HG03457 (cell line): ENCODE results near the gene PRPF40A.

Experiments used
- ATAC-seq: cut with Tn5 transposase; IDR thresholded peaks from one replicate; pipeline ENCODE4 v1.9.1; 2021; ENCODE audit warnings: moderate number of reproducible peaks; ENCODE audit not compliant: unreplicated experiment

The PRPF40A gene

DNA sequence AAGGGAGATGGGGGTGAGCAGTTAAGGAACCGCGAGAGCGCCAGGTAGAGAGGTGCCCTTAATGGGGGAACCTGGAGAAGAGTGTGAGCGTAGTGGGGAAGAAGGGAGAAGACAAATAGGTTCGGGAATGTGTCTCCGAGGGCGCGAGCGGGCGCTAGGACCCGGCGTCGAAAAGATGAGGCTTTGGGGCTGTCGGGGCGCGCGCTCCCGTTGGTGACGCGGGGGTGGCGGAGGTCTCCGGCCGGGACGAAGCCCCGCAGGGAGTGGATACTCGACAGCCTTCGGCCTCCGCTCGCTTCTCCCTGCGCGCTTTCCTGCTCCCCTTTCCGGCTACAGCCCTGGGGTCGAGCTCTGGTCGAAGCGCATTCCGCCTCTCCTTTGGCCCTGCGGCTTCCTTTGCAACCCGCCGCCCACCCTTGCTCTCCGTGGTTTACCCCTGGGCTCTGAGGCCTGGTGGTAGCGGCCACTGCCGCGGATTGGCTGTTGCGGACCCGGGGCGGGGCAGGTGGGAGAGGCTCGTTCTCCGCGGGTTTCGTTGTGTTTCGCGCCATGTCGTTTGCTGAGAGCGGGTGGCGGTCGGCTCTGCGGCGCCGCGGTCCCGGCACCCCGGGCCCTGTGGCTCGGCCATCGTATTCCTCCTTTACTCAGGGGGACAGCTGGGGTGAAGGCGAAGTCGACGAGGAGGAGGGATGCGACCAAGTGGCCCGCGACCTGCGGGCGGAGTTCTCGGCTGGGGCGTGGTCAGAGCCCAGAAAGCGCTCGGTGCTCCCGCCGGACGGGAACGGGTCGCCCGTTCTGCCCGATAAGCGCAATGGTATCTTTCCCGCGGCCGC, 1.0 kb upstream of the PRPF40A start, which contains the start of gene ARL6IP6:
ARL6IP6 (plus strand) TSS at position 545 of the 833 bp plus-strand sequence; CDS start at position 550, 5 bp downstream.
- peak; percentile 59 for ATAC-seq

DNA sequence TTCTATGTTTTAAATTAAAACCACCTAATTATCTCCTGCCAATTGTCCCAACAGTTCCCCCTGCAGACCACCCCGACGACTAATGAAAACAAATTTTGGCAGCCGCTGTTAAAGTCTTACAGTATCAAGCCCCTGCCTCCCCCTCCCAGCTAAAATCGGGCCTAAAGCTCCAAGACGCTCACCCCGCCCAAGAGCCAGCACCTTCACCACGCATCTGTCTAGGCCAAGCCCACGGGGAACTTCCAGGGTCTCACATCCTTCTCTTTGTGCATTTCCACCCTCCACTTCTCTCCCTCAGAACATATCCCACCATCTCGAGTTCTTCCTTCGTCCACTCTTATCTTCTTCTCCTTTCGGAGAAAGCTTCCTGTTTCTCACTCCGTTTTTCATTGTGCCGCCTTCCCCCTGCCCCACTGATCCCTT, 445 bp downstream of the PRPF40A start:
- ATAC-seq: no peak

DNA sequence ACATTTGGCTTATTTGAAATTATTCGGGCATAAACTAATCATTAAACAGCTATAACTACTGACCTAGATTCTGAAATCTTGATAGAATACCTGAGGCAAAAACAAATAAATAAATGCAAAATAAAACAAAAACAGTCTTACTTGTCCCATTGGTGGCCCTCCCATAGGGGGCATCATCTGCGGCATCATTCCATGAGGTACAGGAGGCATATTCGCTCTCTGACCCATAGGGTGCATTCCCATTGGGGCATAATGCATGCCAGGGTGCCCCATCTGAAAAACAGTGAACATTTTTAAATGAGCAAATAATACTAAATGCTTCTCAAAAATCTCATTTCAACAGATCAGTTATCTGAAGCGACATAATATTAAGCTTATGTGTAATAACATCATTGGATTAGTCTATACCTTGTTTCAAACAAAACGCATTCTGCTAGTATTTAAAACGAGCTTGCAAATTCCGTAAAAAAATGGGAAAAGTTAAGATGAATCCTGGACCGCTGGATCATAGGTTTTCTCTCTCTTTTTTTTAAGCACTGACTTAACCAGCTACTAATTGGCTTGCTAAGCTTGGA, 1.3 kb downstream of the PRPF40A start:
- ATAC-seq: no peak

DNA sequence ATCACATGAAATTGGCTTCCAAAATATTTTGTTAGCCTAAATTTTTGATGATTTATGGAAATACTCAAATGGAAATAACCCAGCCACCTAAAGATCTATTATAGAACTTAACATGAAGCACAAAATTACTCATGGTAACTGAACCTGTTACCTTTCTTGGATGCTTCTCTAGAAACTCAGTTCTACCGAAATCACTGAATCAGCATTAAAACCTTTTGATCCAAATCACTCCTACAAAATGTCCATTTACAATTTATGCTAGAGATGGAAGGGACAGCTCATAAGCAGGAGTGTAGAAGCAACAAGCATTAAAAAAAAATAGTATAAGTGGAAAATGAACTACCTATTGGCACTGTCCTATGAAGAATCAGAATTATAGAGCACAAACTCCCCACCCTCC, 2.1 kb downstream of the PRPF40A start:
- no peak for ATAC-seq

DNA sequence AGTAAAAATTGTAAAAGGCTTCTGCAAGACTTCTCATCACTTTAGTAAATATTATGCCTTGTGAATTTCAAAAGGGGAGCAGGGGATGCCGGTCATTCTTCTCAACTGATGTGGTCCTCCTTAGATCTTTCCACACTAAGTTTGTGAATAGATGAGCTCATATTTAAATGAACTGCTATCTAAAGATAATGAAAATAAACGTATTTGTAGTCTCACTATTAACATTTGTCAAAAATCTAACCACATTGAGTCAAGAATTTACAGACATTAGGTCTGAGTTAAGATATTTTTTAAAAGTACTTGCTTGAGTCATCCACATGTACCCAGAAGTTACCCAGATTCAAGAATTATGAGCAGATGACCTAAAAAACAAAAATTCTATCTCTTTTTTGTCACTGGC, 6.5 kb downstream of the PRPF40A start:
- no peak for ATAC-seq

DNA sequence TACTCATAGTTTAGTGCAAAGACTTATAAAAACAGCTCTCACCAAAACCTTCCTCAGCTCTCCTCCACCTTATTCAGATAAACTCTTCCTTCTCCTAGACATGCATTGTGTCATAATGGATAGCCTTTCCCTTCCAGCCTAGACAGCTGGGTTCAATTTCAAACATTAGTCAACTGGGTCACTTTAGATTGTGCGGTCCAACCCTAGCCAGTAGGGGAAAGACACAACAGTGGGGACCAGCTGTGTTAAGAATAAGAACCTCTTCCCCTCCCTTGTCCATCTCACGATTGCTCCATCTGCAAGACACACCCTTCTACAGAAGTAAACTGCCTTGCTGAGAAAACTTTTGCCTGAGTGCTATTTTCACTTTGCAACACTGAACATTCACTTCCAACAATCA, 8.5 kb downstream of the PRPF40A start:
- no peak for ATAC-seq

DNA sequence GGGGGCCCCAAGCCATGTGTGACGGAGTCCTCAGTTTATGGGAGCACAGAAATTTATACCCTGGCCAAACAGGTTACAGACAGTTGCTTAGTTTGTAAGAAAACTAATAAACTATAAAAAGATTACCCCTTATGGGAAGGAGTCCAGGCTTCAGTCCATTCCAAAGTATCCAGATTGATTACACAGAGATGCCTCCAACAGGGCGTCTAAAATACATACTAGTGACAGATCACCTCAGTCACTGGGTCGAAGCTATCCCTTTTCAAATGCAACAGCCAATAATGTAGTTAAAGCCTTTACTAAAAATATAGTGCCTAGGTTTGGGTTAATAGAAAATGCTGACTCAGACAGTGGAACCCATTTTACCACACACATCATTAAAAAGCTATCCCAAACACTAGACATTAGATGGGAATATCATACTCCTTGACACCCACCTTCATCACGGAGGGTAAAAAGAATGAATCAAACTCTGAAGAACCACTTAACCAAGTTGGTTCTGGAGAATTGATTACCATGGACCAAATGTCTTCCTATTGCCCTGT, 10.7 kb downstream of the PRPF40A start:
- no peak for ATAC-seq

DNA sequence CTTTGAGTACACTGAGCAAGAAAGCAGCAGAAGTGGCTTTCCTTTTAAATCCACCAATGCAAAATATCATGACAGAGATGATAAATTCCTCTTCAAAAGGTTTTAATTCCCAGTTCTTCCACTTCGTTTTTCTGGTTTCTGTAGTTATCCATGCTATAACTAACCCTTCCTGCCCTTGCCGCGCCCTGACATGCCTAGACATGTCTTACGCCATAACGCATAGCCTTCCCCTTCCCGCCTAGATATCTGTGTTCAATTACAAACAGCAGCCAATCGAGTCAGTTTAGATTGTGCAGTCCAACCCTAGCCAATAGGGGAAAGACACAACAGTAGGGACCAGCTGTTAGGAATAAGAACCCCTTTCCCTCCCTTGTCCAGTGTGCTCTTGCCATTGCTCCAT, 16.1 kb downstream of the PRPF40A start:
- ATAC-seq: no peak

DNA sequence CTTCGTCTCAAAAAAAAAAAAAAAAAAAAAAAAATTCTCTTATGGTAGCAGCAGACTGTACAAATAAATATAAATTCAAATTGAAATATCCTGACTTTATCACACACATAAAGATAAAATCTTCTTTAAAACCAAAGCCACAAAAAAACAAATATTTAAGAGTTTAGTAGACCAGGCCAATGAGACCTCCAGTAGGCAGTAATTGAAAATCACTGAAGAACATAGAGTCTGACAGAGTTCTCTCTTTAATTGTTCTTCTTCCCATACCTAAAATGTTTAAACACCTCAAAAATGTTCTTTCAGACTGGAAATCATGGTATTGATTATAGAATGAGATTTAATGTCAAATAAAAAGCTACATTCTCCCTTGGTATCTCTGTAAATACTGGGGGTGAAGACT, 20.8 kb downstream of the PRPF40A start:
- ATAC-seq: no peak

DNA sequence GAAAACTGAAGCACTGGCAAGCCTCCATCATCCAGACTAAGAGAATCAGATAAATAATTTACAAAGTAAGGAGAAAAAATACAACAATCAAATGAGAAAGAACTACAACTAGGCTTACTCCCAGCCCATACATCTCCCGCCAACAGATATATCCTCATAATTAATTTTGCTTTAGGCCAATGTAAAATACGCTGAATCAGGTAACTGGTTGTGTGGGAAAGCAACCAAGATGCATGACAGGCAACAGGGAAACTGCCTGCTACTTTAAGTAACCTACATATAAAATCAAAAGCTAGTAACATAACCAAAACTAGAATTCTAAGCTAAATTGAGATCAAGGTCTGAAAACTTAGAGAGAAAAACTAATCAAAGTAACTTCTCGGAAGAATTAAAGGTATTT, 21.5 kb downstream of the PRPF40A start:
- ATAC-seq: no peak

DNA sequence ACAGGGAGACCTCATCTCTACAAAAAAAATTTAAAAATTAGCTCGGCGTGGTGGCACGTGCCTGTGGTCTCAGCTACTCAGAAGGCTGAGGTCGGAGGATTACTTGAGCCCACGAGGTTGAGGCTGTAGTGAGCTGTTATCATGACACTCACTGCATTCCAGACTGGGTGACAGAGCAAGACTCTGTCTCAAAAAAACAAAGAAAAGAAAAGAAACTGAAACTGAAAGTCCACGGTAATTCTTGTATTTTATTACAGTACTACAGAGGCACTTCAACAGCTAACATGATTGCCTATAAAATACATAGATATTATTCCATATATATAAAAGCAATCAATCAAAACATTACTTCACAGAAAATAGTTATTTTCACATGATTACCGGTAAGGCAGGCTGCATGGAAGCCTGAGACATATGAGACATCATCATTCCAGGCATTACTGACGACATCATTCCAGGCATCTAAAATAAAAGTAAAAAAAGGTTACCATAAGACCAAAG, 23.1 kb downstream of the PRPF40A start:
- peak; percentile 55 for ATAC-seq

DNA sequence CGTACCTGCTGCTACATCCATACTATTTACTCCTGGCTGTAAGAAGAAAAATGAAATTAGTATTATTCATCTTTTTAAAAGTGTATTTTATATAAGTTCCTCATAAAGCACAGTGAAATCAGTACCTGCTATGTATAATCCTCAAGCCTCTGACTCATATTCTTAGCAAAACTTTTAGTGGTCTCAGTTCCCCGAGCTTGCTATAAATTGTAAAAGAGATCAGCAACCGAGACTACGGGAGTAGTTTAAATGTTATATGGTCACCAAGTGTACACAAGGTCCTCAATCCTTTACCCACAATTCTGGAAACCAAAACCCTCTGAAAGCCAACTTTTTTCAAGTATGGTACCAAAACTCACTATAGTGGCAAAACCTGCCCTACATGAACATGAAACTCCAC, 24.2 kb downstream of the PRPF40A start:
- ATAC-seq: peak; percentile 80

DNA sequence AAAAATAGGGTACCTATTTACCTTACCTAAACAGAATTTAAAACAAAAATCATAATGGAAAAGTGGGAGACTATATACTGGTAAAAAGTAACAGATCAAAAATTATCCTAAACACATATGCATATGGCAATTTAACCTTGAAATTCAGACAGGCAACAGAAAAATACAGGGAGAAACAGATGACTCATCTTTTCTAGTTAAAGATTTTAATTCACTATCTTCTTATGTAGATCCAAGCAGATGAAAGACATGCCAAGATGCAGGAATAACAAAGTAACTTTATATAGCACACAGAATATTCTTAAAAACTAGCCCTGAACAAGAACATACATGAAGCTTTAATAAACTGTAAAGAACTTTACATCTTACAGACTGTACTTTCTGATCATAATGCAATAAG, 30.9 kb downstream of the PRPF40A start:
- no peak for ATAC-seq

DNA sequence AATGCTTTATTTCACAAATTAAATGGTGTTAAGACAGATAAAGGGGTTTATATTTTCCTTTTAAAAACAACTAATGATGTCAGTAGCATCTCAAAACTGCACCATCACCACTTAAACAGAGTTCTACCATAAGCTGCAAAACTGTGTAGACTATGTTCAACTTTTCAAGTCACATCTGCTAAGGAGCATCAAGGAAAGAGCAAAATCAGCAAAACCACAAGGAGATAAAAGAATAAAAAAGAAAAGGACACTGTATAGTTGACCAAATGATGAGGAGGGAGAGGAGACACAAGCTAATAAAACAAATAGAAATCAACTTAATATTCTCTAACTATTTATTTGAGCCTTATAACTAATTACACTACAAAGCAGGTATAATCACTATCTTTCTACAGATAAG, 33.9 kb downstream of the PRPF40A start:
- no peak for ATAC-seq

DNA sequence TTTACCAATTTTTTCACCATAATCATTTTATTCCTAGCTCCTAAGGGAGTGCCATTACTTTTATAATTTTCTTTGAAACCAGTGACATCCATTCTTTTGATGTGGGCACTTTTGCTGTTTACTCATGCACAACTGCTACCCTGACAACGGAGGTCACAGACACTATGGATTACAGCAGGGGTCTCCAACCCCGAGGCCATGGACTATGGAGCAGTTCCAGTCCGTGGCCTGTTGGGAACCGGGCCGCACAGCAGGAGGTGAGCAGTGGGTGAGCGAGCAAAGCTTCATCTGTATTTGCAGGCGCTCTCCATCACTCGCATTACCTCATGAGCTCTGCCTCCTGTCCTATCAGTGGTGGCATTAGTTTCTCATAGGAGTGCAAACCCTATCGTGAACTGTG, 34.6 kb downstream of the PRPF40A start:
- ATAC-seq: no peak

DNA sequence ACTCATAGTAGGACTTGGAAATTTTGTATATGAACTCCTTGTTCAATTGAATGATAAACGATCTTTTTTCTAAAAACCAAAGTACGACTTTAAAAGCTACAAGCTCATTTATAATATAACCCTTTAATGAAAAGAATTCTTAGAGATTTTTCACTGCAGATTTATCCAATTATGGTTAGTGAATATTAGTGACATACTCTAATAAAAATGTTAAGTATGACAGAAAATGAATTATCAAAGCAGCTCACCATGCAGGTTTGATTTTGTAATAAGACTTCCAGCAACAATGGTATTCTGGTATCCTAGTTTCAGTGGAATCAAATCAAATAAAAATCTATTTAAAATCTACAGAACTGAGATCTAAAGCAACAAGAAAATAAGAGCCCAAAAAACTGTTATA, 38.5 kb downstream of the PRPF40A start:
- ATAC-seq: no peak

DNA sequence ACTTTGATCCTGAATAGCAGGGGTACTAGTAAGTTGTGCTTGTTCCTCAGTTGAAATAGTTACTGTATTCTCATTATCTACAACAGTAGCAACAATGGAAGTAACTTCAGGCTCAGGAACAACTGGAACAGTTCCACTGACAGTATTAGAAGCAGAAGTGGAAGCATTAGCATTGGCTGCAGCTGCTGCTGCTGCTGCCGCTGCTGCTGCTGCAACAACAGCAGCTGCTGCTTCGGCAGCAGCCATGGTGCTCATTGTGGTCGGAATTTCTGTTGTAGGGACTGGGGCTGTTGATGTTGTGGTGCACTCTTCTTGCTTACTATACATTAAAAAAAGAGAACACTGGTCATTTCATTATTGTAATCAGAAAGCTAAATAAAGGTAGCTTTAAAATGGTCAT, 40.8 kb downstream of the PRPF40A start:
- ATAC-seq: no peak

DNA sequence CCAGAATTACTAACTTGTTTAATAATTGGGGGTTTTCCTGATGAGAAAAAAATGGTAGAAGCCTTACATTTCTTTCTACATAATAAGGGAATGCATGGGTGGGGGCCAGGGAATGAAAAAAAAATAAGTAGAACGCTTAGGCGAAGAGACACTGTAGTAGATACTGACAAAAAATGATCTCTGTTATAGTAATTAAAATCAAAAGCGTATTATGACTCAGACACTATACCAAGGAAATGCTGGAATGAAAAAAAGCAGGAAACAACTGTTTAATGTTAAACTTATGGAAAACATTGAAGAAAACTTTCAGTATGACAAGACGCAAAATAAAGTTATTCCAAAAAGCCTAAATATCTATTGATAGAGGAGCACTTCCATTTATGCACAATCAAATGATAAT, 42.9 kb downstream of the PRPF40A start:
- no peak for ATAC-seq

DNA sequence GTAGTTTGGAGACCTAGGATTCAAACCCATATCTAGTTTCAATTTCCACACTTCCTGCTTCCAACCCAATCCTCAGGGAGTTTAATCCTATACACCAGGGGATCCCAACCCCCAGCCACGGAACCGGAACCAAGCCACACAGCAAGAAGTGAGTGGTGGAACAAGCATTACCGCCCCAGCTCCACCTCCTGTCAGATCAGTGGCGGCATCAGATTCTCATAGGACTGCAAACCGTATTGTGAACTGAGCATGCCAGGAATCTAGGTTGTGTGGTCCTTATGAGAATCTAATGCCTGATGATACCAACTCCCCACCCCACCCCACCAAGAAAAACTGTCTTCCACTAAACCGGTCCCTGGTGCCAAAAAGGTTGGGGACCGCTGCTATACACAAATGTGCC, 52.5 kb downstream of the PRPF40A start:
- ATAC-seq: no peak

DNA sequence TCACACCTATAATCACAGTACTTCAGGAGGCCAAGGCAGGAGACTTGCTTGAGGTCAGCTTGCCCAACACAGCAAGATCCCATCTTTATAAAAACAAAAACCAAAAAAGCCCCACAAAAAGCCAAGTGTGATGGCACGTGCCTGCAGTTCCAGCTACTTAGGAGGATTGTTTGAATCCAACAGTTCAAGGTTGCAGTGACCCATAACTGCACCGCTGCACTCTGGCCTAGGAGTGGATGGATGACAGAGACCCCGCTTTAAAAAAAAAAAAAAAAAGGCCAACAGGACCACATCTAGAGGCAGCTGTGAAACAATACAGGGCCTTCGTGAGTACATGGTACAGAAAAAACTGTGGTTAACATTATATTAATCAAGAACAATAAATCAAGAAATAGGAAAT, 56.2 kb downstream of the PRPF40A start:
- ATAC-seq: no peak

DNA sequence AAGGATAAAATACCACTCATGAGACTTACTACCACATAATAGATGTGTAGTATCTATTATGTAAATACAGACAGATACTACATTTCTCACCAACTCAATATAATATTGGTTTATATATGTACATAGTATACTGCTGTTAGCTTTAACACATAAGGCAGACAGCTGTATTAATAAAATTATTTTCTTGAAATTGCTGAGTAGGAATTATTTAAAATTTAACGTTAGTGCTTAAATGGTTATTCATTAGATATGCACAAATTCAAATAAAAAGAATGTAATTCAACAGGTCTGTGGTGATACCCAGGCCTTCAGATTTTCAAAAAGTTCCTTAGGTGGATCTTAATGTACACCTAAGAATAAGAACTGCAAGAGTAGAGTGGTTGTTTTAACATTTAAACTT, 59.0 kb downstream of the PRPF40A start:
- ATAC-seq: no peak

DNA sequence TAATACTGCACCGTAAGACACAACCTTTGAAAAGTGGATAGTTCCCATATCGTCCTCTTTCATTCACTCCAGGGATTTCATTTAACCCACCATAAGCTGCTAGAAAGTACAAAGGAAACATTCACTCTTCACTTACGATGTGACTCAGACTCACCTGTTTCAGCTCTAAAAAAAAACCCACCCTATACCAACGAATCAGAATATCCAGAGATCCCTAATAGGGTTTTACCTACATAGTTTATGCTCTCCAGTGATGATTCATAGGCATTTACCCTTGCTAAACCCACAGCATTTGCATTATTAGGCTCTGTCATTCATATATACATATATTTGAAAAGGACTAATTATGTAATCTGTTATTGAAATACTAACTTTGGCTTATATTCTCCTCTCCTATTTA, 60.2 kb downstream of the PRPF40A start:
- ATAC-seq: peak; percentile 61
